Measurements from ENCODE around the gene GRM7. TPM values are rescaled to one million over a fixed set of nuclear protein-coding genes. Genes with fewer than 3 reads are reported as not detected.

The GRM7 gene
- total and polyA plus RNA-seq, 2 experiments from 2014 or later: 0.40 TPM; not detected in 1

DNA sequence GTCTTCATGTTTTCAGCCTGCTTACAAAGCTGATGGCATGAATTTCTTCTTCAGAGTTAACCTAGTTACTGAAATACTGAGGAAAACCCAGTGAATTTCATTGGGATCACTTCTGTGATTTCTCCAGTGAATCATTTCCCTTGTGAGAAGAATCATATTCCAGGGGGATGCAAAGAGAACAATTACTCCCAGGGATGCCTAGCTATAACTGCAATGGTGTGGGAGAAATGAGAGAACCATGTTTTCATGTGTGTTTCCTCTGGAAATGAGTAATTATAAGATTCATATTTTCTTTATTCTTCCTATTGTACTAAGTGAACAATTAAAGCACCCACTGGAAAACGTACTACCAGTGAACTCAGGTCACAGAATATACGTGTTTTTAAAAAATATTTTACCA lies 485.4 kb downstream of the GRM7 start:
- Mint-ChIP-seq H3K27me3 (ENCODE audit: insufficient read depth, low read depth, poor library complexity) (peaks cover 1% of the 10 kb centered on the region), H3K27ac (no peak overlapping the region), H3K36me3 (ENCODE audit: low read depth) (peaks cover 3% of the 10 kb centered on the region; the same call in 1 of the 3 replicates), H3K9me3 (peaks cover 68% of the 10 kb centered on the region), H3K4me3 (no peak overlapping the region), H3K4me1 (no peaks in the 10 kb centered on the region)
- Histone ChIP-seq H4K20me1 (replicated peaks; ENCODE audit: insufficient read depth) (no peaks in the 10 kb centered on the region), H3F3A (replicated peaks; ENCODE audit: low read depth) (no peaks in the 10 kb centered on the region), H3K27me3 (ENCODE audit: insufficient read depth) (no peaks in the 10 kb centered on the region), H3K27ac (ENCODE audit: low read depth) (no peak overlapping the region), H3K4me3 (no peak overlapping the region), H2AFZ (no peak overlapping the region), H3K9me2 (ENCODE audit: insufficient read depth) (no peaks in the 10 kb centered on the region), H3K36me3 (ENCODE audit: insufficient read depth) (no peaks in the 10 kb centered on the region), H3K79me2 (replicated peaks; ENCODE audit: insufficient read depth) (no peaks in the 10 kb centered on the region), H3K4me2 (no peak overlapping the region), H3K4me1 (ENCODE audit: insufficient read depth) (no peaks in the 10 kb centered on the region)
- DNase-seq (ENCODE audit: low spot score) (no peak), ATAC-seq (no peak)
- TF ChIP-seq STAT1 (IDR thresholded peaks at IDR 0.05; ENCODE audit: unreplicated experiment): no peak
- TF ChIP-seq, protein P1, sequence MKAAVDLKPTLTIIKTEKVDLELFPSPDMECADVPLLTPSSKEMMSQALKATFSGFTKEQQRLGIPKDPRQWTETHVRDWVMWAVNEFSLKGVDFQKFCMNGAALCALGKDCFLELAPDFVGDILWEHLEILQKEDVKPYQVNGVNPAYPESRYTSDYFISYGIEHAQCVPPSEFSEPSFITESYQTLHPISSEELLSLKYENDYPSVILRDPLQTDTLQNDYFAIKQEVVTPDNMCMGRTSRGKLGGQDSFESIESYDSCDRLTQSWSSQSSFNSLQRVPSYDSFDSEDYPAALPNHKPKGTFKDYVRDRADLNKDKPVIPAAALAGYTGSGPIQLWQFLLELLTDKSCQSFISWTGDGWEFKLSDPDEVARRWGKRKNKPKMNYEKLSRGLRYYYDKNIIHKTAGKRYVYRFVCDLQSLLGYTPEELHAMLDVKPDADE (IDR thresholded peaks at IDR 0.05): no peak
- TF ChIP-seq, protein P2, sequence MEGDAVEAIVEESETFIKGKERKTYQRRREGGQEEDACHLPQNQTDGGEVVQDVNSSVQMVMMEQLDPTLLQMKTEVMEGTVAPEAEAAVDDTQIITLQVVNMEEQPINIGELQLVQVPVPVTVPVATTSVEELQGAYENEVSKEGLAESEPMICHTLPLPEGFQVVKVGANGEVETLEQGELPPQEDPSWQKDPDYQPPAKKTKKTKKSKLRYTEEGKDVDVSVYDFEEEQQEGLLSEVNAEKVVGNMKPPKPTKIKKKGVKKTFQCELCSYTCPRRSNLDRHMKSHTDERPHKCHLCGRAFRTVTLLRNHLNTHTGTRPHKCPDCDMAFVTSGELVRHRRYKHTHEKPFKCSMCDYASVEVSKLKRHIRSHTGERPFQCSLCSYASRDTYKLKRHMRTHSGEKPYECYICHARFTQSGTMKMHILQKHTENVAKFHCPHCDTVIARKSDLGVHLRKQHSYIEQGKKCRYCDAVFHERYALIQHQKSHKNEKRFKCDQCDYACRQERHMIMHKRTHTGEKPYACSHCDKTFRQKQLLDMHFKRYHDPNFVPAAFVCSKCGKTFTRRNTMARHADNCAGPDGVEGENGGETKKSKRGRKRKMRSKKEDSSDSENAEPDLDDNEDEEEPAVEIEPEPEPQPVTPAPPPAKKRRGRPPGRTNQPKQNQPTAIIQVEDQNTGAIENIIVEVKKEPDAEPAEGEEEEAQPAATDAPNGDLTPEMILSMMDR (conservative IDR thresholded peaks at IDR 0.05; ENCODE audit: low read depth in 2 of 2): no peak
- no peak for TF ChIP-seq ZNF114 (CRISPR knock-in tag; IDR thresholded peaks at IDR 0.05)
- no peak for TF ChIP-seq JUNB (IDR thresholded peaks at IDR 0.05; ENCODE audit: unreplicated experiment)
- TF ChIP-seq EZH2phosphoT487 (IDR thresholded peaks at IDR 0.05; ENCODE audit: unreplicated experiment): no peak
- TF ChIP-seq, protein P3, sequence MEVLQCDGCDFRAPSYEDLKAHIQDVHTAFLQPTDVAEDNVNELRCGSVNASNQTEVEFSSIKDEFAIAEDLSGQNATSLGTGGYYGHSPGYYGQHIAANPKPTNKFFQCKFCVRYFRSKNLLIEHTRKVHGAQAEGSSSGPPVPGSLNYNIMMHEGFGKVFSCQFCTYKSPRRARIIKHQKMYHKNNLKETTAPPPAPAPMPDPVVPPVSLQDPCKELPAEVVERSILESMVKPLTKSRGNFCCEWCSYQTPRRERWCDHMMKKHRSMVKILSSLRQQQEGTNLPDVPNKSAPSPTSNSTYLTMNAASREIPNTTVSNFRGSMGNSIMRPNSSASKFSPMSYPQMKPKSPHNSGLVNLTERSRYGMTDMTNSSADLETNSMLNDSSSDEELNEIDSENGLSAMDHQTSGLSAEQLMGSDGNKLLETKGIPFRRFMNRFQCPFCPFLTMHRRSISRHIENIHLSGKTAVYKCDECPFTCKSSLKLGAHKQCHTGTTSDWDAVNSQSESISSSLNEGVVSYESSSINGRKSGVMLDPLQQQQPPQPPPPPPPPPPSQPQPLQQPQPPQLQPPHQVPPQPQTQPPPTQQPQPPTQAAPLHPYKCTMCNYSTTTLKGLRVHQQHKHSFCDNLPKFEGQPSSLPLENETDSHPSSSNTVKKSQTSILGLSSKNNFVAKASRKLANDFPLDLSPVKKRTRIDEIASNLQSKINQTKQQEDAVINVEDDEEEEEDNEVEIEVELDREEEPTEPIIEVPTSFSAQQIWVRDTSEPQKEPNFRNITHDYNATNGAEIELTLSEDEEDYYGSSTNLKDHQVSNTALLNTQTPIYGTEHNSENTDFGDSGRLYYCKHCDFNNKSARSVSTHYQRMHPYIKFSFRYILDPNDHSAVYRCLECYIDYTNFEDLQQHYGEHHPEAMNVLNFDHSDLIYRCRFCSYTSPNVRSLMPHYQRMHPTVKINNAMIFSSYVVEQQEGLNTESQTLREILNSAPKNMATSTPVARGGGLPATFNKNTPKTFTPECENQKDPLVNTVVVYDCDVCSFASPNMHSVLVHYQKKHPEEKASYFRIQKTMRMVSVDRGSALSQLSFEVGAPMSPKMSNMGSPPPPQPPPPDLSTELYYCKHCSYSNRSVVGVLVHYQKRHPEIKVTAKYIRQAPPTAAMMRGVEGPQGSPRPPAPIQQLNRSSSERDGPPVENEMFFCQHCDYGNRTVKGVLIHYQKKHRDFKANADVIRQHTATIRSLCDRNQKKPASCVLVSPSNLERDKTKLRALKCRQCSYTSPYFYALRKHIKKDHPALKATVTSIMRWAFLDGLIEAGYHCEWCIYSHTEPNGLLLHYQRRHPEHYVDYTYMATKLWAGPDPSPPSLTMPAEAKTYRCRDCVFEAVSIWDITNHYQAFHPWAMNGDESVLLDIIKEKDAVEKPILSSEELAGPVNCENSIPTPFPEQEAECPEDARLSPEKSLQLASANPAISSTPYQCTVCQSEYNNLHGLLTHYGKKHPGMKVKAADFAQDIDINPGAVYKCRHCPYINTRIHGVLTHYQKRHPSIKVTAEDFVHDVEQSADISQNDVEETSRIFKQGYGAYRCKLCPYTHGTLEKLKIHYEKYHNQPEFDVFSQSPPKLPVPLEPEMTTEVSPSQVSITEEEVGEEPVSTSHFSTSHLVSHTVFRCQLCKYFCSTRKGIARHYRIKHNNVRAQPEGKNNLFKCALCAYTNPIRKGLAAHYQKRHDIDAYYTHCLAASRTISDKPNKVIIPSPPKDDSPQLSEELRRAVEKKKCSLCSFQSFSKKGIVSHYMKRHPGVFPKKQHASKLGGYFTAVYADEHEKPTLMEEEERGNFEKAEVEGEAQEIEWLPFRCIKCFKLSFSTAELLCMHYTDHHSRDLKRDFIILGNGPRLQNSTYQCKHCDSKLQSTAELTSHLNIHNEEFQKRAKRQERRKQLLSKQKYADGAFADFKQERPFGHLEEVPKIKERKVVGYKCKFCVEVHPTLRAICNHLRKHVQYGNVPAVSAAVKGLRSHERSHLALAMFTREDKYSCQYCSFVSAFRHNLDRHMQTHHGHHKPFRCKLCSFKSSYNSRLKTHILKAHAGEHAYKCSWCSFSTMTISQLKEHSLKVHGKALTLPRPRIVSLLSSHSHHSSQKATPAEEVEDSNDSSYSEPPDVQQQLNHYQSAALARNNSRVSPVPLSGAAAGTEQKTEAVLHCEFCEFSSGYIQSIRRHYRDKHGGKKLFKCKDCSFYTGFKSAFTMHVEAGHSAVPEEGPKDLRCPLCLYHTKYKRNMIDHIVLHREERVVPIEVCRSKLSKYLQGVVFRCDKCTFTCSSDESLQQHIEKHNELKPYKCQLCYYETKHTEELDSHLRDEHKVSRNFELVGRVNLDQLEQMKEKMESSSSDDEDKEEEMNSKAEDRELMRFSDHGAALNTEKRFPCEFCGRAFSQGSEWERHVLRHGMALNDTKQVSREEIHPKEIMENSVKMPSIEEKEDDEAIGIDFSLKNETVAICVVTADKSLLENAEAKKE (CRISPR knock-in tag; IDR thresholded peaks at IDR 0.05): no peak
- no peak for TF ChIP-seq ZNF331 (CRISPR knock-in tag; IDR thresholded peaks at IDR 0.05; ENCODE audit: low read depth)
- TF ChIP-seq NANOG (IDR thresholded peaks at IDR 0.05; ENCODE audit: borderline replicate concordance): no peak
- no peak for TF ChIP-seq REST (IDR thresholded peaks at IDR 0.05; ENCODE audit: unreplicated experiment)
- no peak for TF ChIP-seq EZH2 (IDR thresholded peaks at IDR 0.05; ENCODE audit: low read depth, unreplicated experiment)
- no peak for TF ChIP-seq CREB1 (CRISPR knock-in tag; IDR thresholded peaks at IDR 0.05; ENCODE audit: low read depth)
- TF ChIP-seq POLR2AphosphoS5 (IDR thresholded peaks at IDR 0.05; ENCODE audit: low read depth): no peak
